Dendritic cell treated with granulocyte-macrophage colony-stimulating factor and Interleukin-4, amounts not matched to agents 40 ng/mL and 50 ng/mL, for 4 days (primary cell): Measurements from ENCODE around the gene ARHGEF35.

Source experiments
- H3K27ac Mint-ChIP-seq: one replicate; pipeline ENCODE4 v1.8.0; 2022; ENCODE audit warnings: mild to moderate bottlenecking, mixed read lengths
- H3K27me3 Mint-ChIP-seq: one replicate; pipeline ENCODE4 v1.8.0; 2022; ENCODE audit warnings: mild to moderate bottlenecking, mixed read lengths
- H3K36me3 Mint-ChIP-seq: one replicate; pipeline ENCODE4 v1.8.0; 2022; ENCODE audit warnings: low read depth, mixed read lengths
- H3K4me1 Mint-ChIP-seq: one replicate; pipeline ENCODE4 v1.8.0; 2022; ENCODE audit warnings: low read depth, mixed read lengths
- H3K4me3 Mint-ChIP-seq: one replicate; pipeline ENCODE4 v1.8.0; 2022; ENCODE audit warnings: mild to moderate bottlenecking, moderate library complexity, mixed read lengths
- H3K9me3 Mint-ChIP-seq: one replicate; pipeline ENCODE4 v1.8.0; 2022; ENCODE audit warnings: mixed read lengths
- intact Hi-C: fragments of 100-400 bp; cut with micrococcal nuclease; formaldehyde crosslinking; loops from one replicate; pipeline ENCODE4 v1.15.0; 2022

ARHGEF35 gene

DNA sequence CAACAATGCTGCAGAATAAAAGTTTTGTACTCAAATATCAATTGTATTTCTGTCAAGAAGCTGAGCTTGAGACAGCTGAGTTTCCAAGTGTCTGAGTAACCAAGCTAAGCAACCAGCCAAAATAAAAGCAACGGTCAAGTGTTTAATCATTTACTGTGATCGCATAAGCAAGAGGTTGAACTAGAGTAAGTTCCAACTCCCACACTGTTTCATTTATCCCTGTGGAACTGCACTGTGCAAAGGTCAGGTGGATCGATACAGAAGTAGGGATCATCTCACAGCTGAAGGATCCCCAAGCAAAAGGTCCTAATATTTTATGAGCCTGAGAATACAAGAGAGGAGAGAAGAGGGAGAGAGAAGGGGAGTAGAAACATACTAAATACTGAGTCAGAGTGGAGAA, 51.2 kb downstream of the ARHGEF35 start:
- intact Hi-C loops, result no loop called here
- Mint-ChIP-seq H3K9me3 (peaks cover 47% of the 10 kb centered on the region), H3K36me3 (no peaks in the 10 kb centered on the region), H3K4me1 (no peaks in the 10 kb centered on the region), H3K4me3 (no peak overlapping the region), H3K27me3 (no peaks in the 10 kb centered on the region), H3K27ac (no peak overlapping the region)

GRCh38 chr7:144142187-144142586, 53.4 kb downstream of the ARHGEF35 start:
- intact Hi-C loops, result no loop called here
- Mint-ChIP-seq H3K9me3 (peaks cover 24% of the 10 kb centered on the region), H3K27ac (no peak overlapping the region), H3K27me3 (no peaks in the 10 kb centered on the region), H3K4me3 (no peak overlapping the region), H3K4me1 (no peaks in the 10 kb centered on the region), H3K36me3 (no peaks in the 10 kb centered on the region)

DNA sequence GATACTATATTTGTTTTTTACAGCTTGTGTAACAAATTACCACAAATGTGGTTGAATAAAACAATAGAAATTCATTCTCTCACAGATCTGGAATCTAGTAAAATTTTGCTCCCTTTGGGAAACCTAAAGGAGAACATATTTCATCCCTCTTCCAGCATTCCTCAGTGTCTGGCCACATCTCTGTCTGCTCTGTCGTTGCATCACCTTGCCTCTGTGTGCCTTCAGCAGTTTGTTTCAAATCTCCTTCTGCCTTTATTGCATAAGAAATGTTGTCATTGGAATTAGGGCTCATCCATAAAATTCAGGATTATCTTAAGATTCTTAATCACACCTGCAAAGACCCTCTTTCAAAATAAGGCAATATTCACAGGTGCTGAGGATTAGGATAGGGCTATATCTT, 58.1 kb downstream of the ARHGEF35 start:
- no peaks in the 10 kb centered on the region for H3K36me3 Mint-ChIP-seq
- no peak overlapping the region for H3K4me3 Mint-ChIP-seq
- no peak overlapping the region for H3K27ac Mint-ChIP-seq
- H3K4me1 Mint-ChIP-seq, result no peaks in the 10 kb centered on the region
- intact Hi-C loops, result no loop called here
- H3K9me3 Mint-ChIP-seq, result peaks cover 10% of the 10 kb centered on the region
- H3K27me3 Mint-ChIP-seq, result no peaks in the 10 kb centered on the region
